Measurements from ENCODE around the gene NEAT1. TPM values are rescaled to one million over a fixed set of nuclear protein-coding genes. Genes with fewer than 3 reads are reported as not detected.

Gene NEAT1
- total and polyA plus RNA-seq, 2 of the 8 experiments (the other 6 are each of a cell fraction or from before 2014, with no cell fraction given), result 2.4 to 10.7 TPM

DNA sequence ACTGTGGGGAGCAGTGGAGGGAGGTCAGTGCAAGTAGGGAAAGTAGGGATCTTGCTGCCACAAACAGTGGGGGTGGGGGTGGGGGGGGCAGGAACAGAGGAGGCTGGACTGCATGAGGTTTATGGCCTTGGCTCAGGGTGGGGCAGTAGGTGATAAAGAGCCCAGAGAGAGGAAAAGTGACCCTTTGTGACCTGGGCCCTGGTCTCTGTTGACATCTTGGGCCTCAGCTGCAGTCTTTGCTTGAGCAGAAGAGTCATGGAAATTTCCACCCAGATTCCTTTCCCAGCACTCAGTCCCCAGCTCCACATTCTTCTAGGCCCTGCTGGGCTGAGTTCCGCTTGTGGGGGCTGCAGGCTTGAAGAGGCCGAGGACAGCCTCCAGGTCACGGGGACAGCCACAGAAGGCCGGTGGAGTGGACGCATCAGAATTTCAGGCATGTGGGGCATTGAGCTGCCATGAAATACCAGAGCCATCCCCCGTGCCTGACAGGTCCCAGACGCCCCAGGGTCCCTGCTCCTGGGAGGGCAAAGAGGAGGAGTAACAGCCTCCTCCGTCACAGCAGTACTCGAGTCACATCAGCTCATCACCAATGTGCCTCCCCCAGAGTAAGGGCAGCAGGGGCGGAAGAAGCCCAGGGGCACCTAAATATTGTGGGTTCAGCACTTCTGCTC is 66.6 kb downstream of the NEAT1 start (continued):
- no peak for TF ChIP-seq PHF8 (conservative IDR thresholded peaks at IDR 0.05; ENCODE audit: low read depth, low read length)
- TF ChIP-seq SIX5 (IDR thresholded peaks at IDR 0.05; ENCODE audit: low read depth, low read length), result no peak
- TF ChIP-seq JUN (IDR thresholded peaks at IDR 0.05; ENCODE audit: low read depth, low read length), result no peak
- peak; percentile 29 for TF ChIP-seq CTBP2 (IDR thresholded peaks at IDR 0.05; ENCODE audit: borderline replicate concordance, insufficient read depth, insufficient read length, low read length)
- TF ChIP-seq HDAC6 (IDR thresholded peaks at IDR 0.05; ENCODE audit: low read depth, low read length), result no peak
- peak; percentile 23 for TF ChIP-seq KDM4A (IDR thresholded peaks at IDR 0.05; ENCODE audit: low read depth, low read length, severe bottlenecking)
- peak; percentile 90 for TF ChIP-seq TEAD4 (IDR thresholded peaks at IDR 0.05; ENCODE audit: low read depth, low read length)
- no peak for TF ChIP-seq NRF1 (IDR thresholded peaks at IDR 0.05; ENCODE audit: low read depth, low read length)
- no peak for TF ChIP-seq EZH2 (IDR thresholded peaks at IDR 0.05; ENCODE audit: low read depth, low read length, severe bottlenecking)
- peak; percentile 85 for TF ChIP-seq SP1 (IDR thresholded peaks at IDR 0.05; ENCODE audit: low read depth, low read length)
- peak; percentile 36; the same call in 1 of the 2 replicates for TF ChIP-seq TAF1 (IDR thresholded peaks at IDR 0.05; ENCODE audit: low read depth, low read length)

Measured in H1 (cell line).